A549 (cell line): ENCODE data around the gene TUBB1.

Experiments
- CHD2 ChIP-seq: fragments of 150-350 bp; IDR thresholded peaks from 2 replicates; pipeline ENCODE4 v1.6.1; 2014; ENCODE audit warnings: low read length; ENCODE audit not compliant: partially characterized antibody
- CTCF ChIP-seq: fragments of >200 bp; sonication (Bioruptor Twin); formaldehyde crosslinking; IDR thresholded peaks from 3 replicates; pipeline ENCODE4 v1.5.1; 2016
- JUNB ChIP-seq: fragments of >200 bp; sonication (Bioruptor Twin); formaldehyde crosslinking; IDR thresholded peaks from 2 replicates; pipeline ENCODE4 v1.6.1; 2016
- MAX ChIP-seq: IDR thresholded peaks from 2 replicates; pipeline ENCODE4 v1.6.1; 2012
- MAZ ChIP-seq: fragments of 150-350 bp; IDR thresholded peaks from 2 replicates; pipeline ENCODE4 v1.6.1; 2014; ENCODE audit warnings: antibody characterized with exemption, low read depth, low read length, borderline replicate concordance
- NR3C1 ChIP-seq: fragments of >200 bp; sonication (Bioruptor Twin); formaldehyde crosslinking; IDR thresholded peaks from 3 replicates; pipeline ENCODE4 v1.6.1; 2017
- PHF8 ChIP-seq: fragments of 200-600 bp; sonication (generic); IDR thresholded peaks from 2 replicates; pipeline ENCODE4 v1.6.1; 2016; ENCODE audit warnings: low read depth, mild to moderate bottlenecking, antibody characterized with exemption, moderate library complexity, borderline replicate concordance
- POLR2A ChIP-seq: IDR thresholded peaks from 2 replicates; pipeline ENCODE4 v1.6.1; 2012; ENCODE audit warnings: mild to moderate bottlenecking, low read length
- RAD21 ChIP-seq, 2 experiments: fragments of >200 bp in 1 of 2; sonication (Bioruptor Twin) in 1 of 2; formaldehyde crosslinking in 1 of 2; IDR thresholded peaks in 1 of 2; conservative IDR thresholded peaks in 1 of 2; 2 replicates in 1 of 2; 3 replicates in 1 of 2; pipeline ENCODE4 v1.6.1; 2012 to 2018; ENCODE audit warnings: inconsistent platforms in 1 of 2
- RFX5 ChIP-seq: fragments of 450-650 bp; IDR thresholded peaks from 2 replicates; pipeline ENCODE4 v1.7.1; 2014; ENCODE audit warnings: antibody characterized with exemption, mild to moderate bottlenecking, moderate library complexity
- SMC3 ChIP-seq: fragments of >200 bp; sonication (Bioruptor Twin); formaldehyde crosslinking; IDR thresholded peaks from 3 replicates; pipeline ENCODE4 v1.6.1; 2018; ENCODE audit warnings: inconsistent platforms

GRCh38 chr20:59024111-59024530 is 4.9 kb downstream of the TUBB1 start:
- no peak for TF ChIP-seq CTCF
- TF ChIP-seq POLR2A, result no peak
- TF ChIP-seq NR3C1, result no peak
- no peak for TF ChIP-seq RAD21 (conservative IDR thresholded peaks at IDR 0.05 in 1 of 2, IDR thresholded peaks at IDR 0.05 in 1 of 2)
- no peak for TF ChIP-seq RFX5
- no peak for TF ChIP-seq PHF8
- no peak for TF ChIP-seq SMC3
- TF ChIP-seq MAX, result no peak
- no peak for TF ChIP-seq CHD2
- no peak for TF ChIP-seq MAZ
- TF ChIP-seq JUNB, result no peak
